HG02642 (cell line): Measurements from ENCODE around the gene CRYBB3.
"Not testable (repeated sequence)": the region's sequence is repeated elsewhere in the genome, so short reads cannot be mapped to it uniquely, and the experiment has no call there.

Experiments used
- ATAC-seq: cut with Tn5 transposase; IDR thresholded peaks from one replicate; pipeline ENCODE4 v1.9.1; 2021; ENCODE audit warnings: mild to moderate bottlenecking; ENCODE audit not compliant: unreplicated experiment, poor library complexity

The CRYBB3 gene

GRCh38 chr22:25202290-25202921 lies 2.7 kb downstream of the CRYBB3 start:
- no peak for ATAC-seq

- ATAC-seq = no peak
Measured at GRCh38 chr22:25203082-25203481, 3.4 kb downstream of the CRYBB3 start.

- not testable (repeated sequence) for ATAC-seq
Measured at GRCh38 chr22:25204547-25204946, 4.9 kb downstream of the CRYBB3 start.

- ATAC-seq = no peak
Measured at GRCh38 chr22:25205847-25206246, 6.2 kb downstream of the CRYBB3 start.

GRCh38 chr22:25206998-25207397 lies 7.3 kb downstream of the CRYBB3 start:
- ATAC-seq = no peak

GRCh38 chr22:25207553-25208157 lies 8.0 kb downstream of the CRYBB3 start:
- no peak for ATAC-seq

- no peak for ATAC-seq
Measured at GRCh38 chr22:25208328-25208727, 8.7 kb downstream of the CRYBB3 start.

- ATAC-seq = no peak
Measured at GRCh38 chr22:25208743-25209505, 9.3 kb downstream of the CRYBB3 start.

GRCh38 chr22:25210793-25211192 lies 11.1 kb downstream of the CRYBB3 start:
- no peak for ATAC-seq

GRCh38 chr22:25212337-25212736 lies 12.7 kb downstream of the CRYBB3 start:
- no peak for ATAC-seq

GRCh38 chr22:25213221-25213620 lies 13.6 kb downstream of the CRYBB3 start:
- ATAC-seq = no peak

GRCh38 chr22:25216230-25216629 lies 16.6 kb downstream of the CRYBB3 start:
- no peak for ATAC-seq

- ATAC-seq = no peak
Measured at GRCh38 chr22:25219211-25219689, 19.6 kb downstream of the CRYBB3 start, which contains the start of gene CRYBB2. CRYBB2 (plus strand) TSS chr22:25219639; CDS start chr22:25221430, 1,791 bp downstream.

- ATAC-seq = no peak
Measured at GRCh38 chr22:25219948-25220442, 20.3 kb downstream of the CRYBB3 start.

- no peak for ATAC-seq
Measured at GRCh38 chr22:25221790-25222189, 22.1 kb downstream of the CRYBB3 start.

GRCh38 chr22:25223269-25223850 lies 23.7 kb downstream of the CRYBB3 start:
- ATAC-seq = no peak

- no peak for ATAC-seq
Measured at GRCh38 chr22:25228822-25229221, 29.2 kb downstream of the CRYBB3 start.

GRCh38 chr22:25230760-25231159 lies 31.1 kb downstream of the CRYBB3 start:
- not testable (repeated sequence) for ATAC-seq

GRCh38 chr22:25232301-25232700 lies 32.6 kb downstream of the CRYBB3 start:
- ATAC-seq = no peak

- ATAC-seq = not testable (repeated sequence)
Measured at GRCh38 chr22:25233706-25234105, 34.0 kb downstream of the CRYBB3 start.
